ENCODE measurements around the gene TSPAN32.

Gene TSPAN32

DNA sequence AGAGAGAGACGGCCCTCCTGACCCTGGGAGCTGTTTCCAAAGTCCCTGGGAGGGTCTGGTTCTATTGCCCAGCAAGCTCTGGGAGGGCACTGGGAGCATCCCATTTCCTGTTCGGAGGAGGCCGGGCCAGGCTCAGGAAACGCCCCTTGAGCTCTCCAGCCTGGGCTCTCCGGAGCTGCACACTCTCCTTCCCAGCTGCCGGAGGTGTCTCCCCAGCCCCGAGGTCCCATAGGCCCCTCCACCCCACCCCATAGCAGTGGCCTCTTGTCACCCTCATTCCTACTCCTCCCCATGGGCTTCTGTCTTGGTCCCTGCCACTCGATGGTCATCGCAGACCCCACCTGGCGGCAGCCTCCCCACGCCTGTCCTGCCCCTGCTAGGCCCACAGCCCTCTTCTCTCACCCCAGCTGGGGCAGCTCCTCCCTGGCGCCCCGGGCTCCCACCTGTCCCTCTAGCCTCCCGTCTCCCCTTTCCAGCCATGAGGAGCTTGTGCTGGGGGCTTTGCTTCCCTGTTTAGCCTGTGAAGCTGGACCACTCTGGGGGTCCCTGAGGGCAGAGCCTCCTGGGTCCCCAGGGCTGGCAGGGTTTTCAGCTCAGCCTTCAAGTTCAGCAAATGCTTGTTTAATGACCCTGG is 2.8 kb downstream of the TSPAN32 start:
- no peak for DNase-seq (ENCODE audit: low read depth)

DNA sequence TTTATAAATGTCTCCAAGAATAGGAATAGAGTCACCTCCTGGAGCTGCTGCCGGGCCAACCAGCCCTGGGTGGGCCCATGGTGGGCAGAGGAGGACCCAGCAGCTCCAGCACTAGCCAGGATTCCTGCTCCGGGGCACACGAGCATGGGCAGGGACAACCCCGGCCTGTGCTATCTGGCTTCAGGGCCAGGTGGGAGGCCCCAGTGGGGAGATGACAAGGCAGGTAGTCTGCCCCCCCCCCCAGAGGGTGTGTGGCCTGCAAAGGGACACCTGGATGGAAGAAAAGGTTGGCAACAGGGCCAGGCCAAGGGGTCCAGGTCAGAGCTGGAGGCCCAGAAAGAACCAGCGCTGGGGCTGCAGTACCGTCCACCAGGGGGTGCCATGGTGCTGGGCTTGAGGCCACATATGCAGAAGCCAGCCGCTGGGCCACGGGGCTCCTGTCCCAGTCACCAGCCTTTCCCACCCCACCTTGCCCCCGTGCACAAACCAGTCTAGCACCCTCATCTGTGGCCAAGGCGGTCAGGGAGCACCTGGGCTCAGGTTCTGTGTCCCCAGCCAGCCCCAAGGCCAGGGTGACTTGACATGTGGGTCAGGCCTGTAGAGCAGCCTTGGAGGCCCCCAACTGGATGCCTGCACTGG is 3.4 kb downstream of the TSPAN32 start:
- DNase-seq (ENCODE audit: low read depth), result peak; percentile 68

DNA sequence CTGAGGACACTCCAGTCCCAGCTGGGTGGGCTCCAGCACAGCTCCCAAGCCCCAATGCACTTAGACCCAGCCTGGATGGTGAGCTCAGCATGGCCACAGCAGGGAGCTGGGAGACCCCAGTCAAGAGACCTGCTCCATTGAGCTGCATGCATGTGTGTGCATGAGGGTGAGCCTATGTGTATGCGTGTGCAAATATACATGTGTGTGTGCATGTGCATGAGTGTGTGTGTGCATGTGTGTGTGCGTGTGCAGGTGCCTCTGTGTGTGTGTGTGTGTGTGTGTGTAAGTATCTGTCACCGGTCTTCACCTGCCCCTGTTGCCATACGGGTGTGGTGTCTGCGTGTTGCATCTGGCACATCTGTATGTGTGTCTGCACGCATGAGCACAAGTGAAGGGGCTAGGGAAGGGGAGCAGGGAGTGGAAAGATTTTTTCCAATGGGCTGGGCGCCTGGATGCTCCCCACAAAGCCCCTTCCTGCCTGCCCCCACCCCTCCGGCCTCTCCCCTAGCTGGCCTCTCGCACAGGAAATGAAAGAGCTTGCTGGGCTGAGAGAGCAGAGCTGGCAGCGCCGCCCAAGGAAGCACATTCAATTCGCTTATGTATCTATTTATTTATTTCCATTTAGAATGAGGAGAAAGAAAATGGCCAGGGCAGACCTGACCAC is 4.1 kb downstream of the TSPAN32 start:
- DNase-seq (ENCODE audit: low read depth), result no peak

DNA sequence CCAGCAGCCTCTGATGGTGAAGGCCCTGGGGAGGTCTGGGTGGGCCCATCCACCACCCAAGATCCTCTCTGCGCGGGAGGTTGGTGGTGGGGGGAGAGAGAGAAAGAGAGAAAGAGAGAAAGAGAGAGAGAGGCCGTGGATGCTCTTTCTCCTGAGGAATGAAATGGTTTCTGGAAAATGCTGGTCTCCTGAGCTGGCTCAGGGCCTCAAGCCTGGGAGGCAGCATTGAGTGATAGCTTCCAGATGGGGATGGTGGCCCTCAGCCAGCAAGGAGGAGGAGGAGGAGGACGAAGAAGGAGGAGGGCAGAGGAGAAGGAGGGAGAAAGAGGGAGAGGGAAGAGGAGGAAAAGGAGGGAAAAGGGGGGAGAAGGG is 4.6 kb downstream of the TSPAN32 start:
- DNase-seq (ENCODE audit: low read depth), result no peak

DNA sequence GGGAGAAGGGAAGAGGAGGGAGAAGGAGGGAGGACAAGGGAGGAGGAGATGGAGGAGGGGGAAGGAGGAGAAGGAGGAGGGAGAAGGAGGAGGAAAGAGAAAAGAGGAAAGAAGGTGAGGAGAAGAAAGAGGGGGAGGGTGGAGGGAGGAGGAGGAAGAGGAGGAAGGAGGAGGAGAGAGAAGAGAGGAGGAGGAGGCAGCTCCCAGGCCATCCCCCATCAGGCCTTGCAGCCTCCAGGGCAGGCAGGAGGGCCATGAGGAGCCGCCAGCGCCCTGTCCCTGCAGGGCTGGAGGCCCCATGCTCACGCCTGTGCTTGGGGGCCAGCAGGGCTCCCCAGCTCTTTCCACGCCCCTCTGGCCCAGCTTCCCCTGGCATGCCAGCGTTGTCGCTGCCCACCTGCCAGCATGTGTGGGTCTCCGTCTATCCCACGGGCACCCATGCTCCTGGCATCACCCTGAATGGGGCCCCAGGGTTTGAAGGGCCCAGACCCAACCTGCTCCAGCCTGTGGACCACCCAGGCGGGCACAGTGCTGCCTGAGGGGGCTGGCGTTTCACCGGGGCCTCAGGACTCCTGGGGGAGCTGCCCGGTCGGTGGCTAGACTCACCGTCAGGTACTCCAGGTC is 5.2 kb downstream of the TSPAN32 start:
- DNase-seq (ENCODE audit: low read depth), result no peak

DNA sequence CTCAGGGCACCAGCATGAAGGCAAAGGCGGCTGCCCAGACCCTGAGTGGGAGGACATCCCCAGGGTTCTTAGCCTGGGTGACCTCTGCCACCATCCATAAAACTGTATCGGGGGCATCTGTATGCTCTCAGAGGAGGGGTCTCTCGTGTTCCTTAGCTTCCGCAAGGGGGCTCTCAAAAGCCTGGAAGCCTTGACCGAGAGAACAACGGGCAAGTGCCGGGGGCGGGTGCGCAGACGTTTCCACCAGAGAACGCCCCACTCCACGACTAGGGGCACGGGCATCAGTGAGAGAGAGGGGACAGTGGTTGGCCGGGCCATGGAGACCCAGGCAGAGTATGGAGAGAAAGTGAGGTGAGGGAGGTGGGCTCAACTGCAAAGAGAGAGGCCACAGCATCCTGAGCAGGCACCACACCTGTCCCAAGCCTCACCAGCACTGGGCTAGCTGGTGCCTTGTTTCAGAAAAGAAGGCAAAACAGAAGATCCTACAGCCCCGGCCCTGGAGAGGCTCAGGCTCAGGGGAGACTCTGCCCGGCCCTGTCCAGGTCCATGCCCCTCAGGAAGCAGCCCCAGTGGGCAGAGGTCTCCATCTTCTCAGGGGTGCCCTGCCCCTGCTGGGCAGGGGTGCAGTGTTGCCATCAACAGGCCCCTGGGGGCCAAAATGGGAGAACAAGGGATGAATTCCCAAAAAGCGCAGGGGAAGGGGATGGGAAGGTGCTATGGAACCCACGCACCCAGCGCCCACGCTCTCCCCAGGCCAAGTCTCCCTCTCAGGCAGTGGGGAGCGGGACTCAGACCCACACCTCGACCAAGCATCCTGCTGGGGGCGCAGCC is 5.9 kb downstream of the TSPAN32 start:
- DNase-seq (ENCODE audit: low read depth), result no peak

DNA sequence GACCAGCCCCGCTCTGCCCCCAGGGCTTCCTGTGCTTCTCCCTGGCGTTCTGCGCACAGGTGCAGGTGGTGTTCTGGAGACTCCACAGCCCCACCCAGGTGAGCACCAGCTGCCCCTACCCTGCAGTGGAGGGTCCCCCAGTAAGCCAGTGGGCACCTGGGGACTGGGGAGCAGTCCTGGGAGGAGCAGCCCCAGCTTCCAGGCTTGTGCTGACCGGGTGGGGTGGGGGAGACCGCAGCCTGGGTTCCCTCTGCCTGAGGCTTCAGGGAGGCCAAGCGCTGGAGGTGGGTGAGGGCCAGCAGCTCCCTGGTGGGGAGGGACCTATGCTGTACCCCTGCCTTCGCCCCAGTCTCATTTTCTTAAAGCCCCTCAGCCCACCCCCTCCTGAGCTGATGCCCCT is 6.9 kb downstream of the TSPAN32 start:
- no peak for DNase-seq (ENCODE audit: low read depth)

DNA sequence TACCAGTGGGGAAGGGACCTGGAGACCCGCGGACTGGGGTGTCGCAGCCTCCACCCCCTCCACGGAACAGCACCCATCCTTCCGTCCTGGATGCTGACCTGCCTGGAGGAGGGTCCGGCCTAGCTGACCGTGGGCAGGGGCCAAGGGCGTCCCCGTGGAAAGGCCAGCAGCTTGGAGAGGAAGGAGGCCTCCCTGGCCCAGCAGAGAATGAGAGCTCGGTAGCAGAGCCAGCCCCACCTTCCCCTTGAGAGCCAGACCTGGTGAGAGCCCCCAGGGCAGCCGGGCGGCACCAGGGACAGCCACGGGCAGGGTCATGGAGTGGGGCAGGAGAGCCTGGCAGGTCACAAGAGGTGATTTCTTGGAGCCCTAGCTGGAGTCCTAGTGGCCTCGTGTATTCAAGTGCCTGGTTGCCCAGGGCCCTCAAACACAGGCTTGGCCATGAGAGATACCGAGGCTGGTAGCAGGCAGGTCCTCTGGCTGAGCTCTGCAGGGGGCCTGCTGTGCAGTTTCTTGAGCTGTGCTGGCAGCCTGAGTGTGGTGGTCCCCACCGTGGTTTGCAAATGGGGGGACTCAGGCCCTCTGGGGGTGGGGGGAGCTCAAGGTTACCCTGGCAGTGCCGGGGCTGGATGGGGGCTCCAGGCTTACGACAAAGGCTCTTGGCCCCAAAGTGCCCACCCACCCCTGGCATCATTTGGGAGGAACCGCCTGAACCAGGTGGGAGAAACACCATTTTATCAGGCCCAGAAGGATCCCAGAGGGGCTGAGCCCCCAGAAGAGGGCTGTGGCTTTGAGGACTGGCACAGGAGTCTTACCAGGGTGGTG is 7.6 kb downstream of the TSPAN32 start:
- DNase-seq (ENCODE audit: low read depth), result no peak

DNA sequence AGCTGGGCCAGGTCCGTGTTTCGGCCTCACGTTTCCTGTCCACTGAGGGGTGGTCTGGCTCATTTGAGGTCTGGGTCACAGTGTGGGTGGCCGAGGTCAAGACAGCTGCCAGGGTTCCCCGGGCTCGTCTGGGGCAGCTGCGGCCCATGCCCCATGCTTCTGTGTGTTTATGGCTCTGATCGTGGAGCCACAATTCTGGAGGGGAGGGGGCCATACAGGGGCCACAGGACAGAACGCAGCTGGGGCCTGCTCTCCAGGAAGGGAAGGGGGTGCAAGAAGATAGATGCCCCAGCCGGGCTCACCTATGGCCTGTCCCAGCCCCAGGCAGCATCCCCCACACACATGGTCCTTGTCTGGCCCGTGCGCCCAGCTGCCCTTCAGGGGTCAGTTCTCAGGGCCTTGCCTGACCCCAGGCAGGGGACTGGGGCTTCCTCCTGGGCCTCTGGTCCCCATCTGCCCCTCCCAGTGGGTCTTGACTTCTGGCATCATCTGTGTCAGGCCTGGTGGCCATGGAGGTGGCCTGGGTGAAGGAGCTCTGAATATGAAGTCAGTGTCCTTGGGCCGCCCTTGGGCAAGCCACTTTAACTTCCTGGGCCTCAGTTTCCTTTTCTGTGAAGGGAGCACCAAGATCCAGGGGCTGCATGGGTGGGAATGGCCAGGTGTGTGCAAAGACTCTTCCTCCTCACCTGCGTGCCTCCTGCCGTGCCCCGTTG is 8.4 kb downstream of the TSPAN32 start:
- DNase-seq (ENCODE audit: low read depth), result no peak

DNA sequence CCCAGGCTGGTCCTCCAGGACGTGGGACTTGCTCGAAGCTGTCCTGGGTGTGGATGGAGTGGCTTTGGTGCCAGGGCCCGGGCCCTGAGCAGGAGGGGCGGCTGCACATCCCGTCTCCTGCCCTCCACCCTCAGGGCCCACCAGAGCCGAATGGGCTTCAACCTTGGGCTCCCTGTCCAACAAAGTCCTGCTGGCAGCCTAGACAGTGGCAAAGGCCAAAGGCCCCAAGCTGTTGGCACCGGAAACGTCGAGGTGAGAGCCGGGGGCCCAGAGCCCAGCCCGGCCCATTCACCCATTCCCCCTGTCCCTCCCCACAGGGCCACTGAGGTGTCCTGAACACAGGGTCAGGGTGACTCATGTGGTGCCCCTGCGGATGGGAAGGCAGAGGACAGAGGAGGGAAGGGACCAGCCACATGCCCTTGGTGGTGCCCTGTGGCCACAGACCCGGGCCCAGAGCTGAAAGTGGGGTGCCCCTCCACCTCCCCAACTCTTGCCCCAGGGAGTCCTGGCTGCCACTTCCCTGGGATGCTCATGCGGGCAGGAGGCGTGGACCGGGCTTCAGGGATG is 9.1 kb downstream of the TSPAN32 start:
- no peak for DNase-seq (ENCODE audit: low read depth)

DNA sequence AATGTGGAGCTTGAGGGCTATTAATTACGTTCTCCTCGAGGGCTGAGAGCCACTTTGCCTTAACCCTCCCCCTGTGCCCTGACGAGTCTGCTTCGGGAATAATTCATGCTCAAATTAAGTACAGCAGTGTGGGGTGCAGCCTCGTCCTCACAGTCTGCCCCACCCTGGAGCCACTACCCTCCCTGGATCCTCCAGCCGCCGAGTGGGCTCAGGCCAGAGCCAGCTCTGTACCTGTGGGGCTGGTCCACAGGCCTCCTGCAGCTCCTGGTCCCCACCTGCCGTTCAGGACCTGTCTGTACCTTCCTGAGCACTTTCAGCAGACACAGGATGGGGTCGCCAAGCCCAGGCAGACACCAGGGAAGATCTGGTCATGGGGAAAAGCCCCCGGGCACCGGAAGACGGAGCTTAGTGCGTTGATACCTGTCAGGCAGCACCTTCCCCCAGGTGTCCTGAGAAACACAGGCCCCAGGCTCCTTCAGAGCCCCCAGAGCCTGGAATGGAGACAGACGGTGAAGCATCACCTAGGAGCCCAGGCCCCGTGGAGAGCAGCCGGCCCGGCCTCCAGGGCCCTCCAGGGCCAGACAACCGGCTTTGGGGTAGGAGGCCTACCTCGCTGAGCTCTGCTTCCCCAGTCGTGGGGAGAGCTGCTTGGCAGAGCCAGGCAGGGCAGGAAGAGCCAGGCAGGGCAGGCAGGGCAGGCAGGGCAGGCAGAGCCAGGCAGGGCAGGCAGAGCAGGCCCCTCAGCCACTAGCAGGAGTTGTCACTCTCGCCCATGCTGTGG is 9.7 kb downstream of the TSPAN32 start:
- no peak for DNase-seq (ENCODE audit: low read depth)

DNA sequence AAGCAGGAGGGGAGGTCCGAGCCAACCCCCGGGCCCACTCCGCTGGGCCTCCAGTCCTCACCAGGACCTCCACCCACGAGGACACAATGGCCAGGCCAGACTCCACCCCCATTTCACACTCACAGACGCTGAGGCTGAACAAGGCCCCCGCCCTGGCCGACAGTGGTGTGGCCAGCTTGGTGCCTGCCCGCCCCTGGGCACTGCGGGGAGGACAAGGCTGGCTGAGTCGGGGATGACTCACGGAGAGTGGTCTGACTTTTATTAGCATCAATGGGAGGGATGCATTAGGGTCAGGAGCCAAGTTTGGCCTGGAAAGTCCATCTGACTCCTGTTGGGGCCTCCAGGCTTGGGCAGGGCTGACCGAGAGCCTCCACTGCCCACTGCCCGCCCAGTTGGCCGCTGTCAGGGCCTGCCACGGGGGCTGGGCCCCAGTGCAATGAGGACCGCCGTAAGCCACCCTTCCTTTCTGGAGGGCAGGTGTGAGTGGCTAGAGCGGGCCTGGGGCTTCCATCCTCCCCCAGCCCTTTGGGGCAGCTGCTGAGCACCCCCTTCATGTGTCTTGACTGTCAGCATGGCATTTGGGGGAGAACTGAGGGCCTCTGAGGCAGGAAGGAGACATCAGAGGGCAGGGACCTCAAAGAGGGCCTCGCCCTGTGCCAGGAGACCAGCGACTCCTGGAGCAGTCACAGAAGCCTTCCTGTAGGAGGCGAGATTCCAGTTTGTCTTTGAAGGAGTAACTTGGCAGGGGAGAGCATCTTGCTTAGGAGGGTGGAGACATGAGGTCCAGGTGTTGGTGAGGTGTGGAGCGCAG is 10.6 kb downstream of the TSPAN32 start:
- no peak for DNase-seq (ENCODE audit: low read depth)

DNA sequence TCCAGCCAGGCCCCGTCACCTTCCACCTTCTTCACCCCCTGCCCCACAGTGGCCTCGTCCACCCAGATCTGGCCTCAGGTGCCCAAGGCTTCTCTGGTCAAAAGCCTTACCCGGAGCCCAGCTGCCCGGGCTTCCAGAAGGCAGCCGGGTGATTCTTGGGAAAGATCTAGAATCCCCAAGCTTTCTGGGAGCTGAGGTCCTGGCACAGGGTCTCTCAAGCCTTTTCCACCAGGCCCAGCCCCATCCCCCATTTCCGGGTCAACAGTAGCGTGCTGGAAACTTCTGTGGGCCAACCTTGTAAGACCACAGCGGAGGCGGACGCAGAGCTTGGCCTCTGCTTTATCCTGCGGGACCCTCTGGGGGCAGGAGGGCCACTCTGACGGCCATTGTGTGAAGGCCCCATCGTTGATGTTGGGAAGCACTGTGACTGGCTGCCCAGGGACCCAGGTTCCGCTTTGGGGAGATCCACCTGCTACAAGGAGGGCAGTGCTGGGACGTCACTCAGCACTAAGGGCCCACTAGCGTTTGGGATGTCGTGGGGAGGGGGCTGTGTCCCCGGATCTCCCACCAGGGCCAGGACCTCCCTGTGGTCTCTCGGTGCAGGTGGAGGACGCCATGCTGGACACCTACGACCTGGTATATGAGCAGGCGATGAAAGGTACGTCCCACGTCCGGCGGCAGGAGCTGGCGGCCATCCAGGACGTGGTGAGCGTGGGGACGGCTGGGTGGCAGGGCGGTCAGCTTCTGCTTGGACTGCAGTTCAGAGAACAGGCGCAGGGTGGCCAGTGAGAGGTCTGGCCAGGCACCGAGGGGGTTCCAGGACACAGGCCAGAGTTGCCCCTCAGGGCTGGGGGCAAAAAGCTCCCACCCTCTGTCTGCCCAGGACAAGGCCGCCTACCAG is 11.5 kb downstream of the TSPAN32 start:
- no peak for DNase-seq (ENCODE audit: low read depth)

DNA sequence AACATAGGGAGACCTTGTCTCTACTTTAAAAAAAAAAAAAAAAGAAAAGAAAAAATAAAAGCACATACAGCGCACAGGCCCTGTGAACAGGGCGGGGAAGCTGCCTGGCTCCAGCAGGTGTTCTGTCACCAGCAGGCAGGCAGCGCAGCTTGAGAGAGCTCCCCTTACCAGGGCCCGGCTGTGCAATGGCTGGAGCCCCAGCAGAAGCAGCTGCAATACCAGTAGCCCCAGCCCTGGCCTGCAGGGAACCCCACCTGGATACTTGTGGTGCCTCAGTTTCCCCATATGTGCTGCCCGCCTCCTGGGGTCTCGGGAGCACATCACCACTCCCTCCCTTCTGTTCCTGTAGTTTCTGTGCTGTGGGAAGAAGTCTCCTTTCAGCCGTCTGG is 12.3 kb downstream of the TSPAN32 start:
- DNase-seq (ENCODE audit: low read depth), result no peak

DNA sequence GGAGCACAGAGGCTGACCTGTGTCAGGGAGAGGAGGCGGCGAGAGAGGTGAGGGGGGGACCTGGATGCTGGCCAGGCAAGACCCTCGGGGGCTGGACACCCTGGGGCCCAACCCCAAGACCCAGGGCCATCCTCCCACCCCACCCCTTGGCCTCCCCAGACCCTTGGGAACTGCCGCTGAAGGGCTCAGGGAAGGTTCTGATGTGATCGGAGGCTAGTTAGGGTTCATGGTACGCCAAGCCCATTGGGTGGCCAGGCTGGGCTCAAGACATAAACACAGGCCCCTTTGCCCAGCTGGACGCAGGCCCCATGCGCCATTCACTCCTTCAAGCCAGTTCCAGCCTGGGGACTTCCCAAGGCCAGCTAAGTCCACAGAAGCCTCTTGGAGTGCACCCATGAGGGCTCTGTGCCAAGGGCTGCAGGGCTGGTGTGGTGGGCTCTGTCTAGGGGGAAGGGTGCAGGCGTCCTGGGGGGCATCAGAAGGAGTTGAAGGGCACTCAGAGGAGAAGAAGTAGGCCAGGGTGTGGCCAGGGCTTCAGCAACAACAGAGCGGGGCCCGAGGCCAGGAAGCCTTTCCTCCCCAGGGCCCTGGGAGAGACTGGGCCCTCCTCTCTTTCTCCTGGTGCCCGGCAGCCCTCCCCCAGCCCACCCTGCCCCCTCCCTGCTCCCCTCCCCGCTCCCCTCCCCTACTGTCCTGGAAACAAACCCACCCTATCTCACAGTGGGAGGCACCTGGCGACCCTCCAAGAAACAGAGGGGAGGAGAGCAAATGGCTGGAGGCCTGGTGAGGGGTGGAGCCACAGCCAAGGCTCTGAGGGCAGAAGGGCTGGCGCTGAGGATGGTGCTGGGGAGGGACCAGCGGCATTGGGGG is 12.9 kb downstream of the TSPAN32 start:
- no peak for DNase-seq (ENCODE audit: low read depth)

DNA sequence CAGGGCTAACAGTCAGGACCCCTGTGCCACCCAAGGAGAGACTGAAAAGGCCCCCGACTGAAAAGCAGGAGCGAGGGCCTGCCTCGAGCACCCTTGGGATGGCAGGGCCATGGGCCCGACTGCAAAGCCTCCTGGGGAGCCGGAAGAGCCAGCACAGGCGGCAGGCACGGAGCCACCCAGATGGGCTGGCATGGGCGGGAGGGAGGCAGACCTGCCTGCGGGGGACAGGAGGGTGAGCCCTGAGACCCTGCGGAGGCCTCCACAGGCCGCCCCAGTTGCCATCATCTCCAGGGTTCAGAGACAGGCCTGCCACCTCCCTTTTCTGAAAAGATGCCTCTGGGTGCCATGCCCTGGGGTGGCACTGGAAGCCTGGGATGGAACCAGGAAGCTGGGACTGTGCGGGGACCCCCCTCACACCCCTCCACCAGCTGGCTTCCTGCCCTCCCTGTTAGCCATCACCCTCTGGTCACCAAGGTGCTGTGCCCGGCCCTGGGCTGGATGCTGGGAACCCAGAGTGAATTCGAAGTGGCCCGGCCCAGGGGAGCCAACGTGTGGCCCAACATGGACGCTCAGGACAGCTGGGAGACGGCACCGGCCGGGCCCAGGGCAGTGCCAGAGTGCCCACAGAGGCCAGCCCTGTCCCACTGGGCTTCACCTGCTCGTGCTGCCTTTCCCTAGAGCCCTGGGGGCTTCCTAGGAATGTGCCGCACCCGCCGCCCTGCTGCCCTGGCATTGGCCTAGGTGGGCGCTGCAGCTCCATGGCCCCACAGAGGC is 13.8 kb downstream of the TSPAN32 start:
- no peak for DNase-seq (ENCODE audit: low read depth)
